ENCODE measurements around the gene CDH4.

- TF ChIP-seq CTCF (IDR thresholded peaks at IDR 0.05 in 8 of 11, conservative IDR thresholded peaks at IDR 0.05 in 3 of 11) (no peak), POLR2AphosphoS5 (IDR thresholded peaks at IDR 0.05) (no peak), POLR2A (IDR thresholded peaks at IDR 0.05) (no peak)
These were observed 556.4 kb downstream of the CDH4 start for GRCh38 chr20:61808447-61808846.
